Activated naive CD8-positive, alpha-beta T cell treated with anti-CD3 and anti-CD28 coated beads for 36 hours (primary cell): ENCODE results near the gene BCAS3. TPM values are rescaled to one million over a fixed set of nuclear protein-coding genes. Genes with fewer than 3 reads are reported as not detected.

Experiments
- DNase-seq: peaks from one replicate; pipeline ENCODE4 v3.0.0; 2021
- H3K27ac Mint-ChIP-seq: one replicate; pipeline ENCODE4 v1.8.0; 2022; ENCODE audit warnings: mild to moderate bottlenecking, moderate library complexity, mixed read lengths
- H3K27me3 Mint-ChIP-seq: one replicate; pipeline ENCODE4 v1.8.0; 2022; ENCODE audit warnings: mild to moderate bottlenecking, mixed read lengths
- H3K36me3 Mint-ChIP-seq: one replicate; pipeline ENCODE4 v1.8.0; 2021; ENCODE audit warnings: mild to moderate bottlenecking, mixed read lengths
- H3K4me1 Mint-ChIP-seq: one replicate; pipeline ENCODE4 v1.8.0; 2021; ENCODE audit warnings: mixed read lengths
- H3K4me3 Mint-ChIP-seq: one replicate; pipeline ENCODE4 v1.8.0; 2022; ENCODE audit warnings: mild to moderate bottlenecking, moderate library complexity, mixed read lengths
- H3K9me3 Mint-ChIP-seq: one replicate; pipeline ENCODE4 v1.8.0; 2022; ENCODE audit warnings: mixed read lengths
- total RNA-seq, 2 experiments: library from RNA; stranded (reverse); gene quantifications; one replicate each; pipeline ENCODE4 v1.2.3, GENCODE V29; 2021

The BCAS3 gene
- total RNA-seq, 2 experiments from 2014 or later, result 4.9 to 7.0 TPM

GRCh38 chr17:61411011-61411260 is 733.3 kb downstream of the BCAS3 start:
- Mint-ChIP-seq H3K27ac (no peak overlapping the region), H3K36me3 (no peaks in the 10 kb centered on the region), H3K4me3 (no peak overlapping the region), H3K27me3 (peaks cover 57% of the 10 kb centered on the region), H3K4me1 (peaks cover 12% of the 10 kb centered on the region), H3K9me3 (no peaks in the 10 kb centered on the region)
- no peak for DNase-seq

GRCh38 chr17:61411261-61412142 is 733.9 kb downstream of the BCAS3 start:
- no peaks in the 10 kb centered on the region for H3K9me3 Mint-ChIP-seq
- DNase-seq, result no peak
- H3K4me1 Mint-ChIP-seq, result peaks cover 12% of the 10 kb centered on the region
- H3K4me3 Mint-ChIP-seq, result peak overlapping the region; percentile 70
- no peak overlapping the region for H3K27ac Mint-ChIP-seq
- H3K27me3 Mint-ChIP-seq, result peaks cover 55% of the 10 kb centered on the region
- no peaks in the 10 kb centered on the region for H3K36me3 Mint-ChIP-seq

- DNase-seq, result peak; percentile 79
- no peak overlapping the region for H3K27ac Mint-ChIP-seq
- peaks cover 12% of the 10 kb centered on the region for H3K4me1 Mint-ChIP-seq
- no peaks in the 10 kb centered on the region for H3K36me3 Mint-ChIP-seq
- H3K4me3 Mint-ChIP-seq, result peak overlapping the region; percentile 57
- no peaks in the 10 kb centered on the region for H3K9me3 Mint-ChIP-seq
- peaks cover 53% of the 10 kb centered on the region for H3K27me3 Mint-ChIP-seq
Measured at GRCh38 chr17:61412143-61412859, 734.6 kb downstream of the BCAS3 start.

- H3K9me3 Mint-ChIP-seq, result no peaks in the 10 kb centered on the region
- no peak overlapping the region for H3K27ac Mint-ChIP-seq
- peak overlapping the region; percentile 29 for H3K4me3 Mint-ChIP-seq
- H3K4me1 Mint-ChIP-seq, result peaks cover 12% of the 10 kb centered on the region
- H3K36me3 Mint-ChIP-seq, result no peaks in the 10 kb centered on the region
- peaks cover 51% of the 10 kb centered on the region for H3K27me3 Mint-ChIP-seq
- DNase-seq, result no peak
Measured at GRCh38 chr17:61412860-61413660, 735.4 kb downstream of the BCAS3 start.

- Mint-ChIP-seq H3K9me3 (no peaks in the 10 kb centered on the region), H3K27me3 (peaks cover 50% of the 10 kb centered on the region), H3K4me3 (no peak overlapping the region), H3K27ac (no peak overlapping the region), H3K36me3 (no peaks in the 10 kb centered on the region), H3K4me1 (peaks cover 8% of the 10 kb centered on the region)
- DNase-seq, result no peak
Measured at GRCh38 chr17:61413661-61414126, 736.0 kb downstream of the BCAS3 start.

- no peak overlapping the region for H3K4me3 Mint-ChIP-seq
- no peak overlapping the region for H3K27ac Mint-ChIP-seq
- H3K4me1 Mint-ChIP-seq, result peaks cover 6% of the 10 kb centered on the region
- no peaks in the 10 kb centered on the region for H3K9me3 Mint-ChIP-seq
- H3K36me3 Mint-ChIP-seq, result no peaks in the 10 kb centered on the region
- DNase-seq, result no peak
- H3K27me3 Mint-ChIP-seq, result peaks cover 52% of the 10 kb centered on the region
Measured at GRCh38 chr17:61414141-61414935, 736.7 kb downstream of the BCAS3 start.

GRCh38 chr17:61414936-61415251 is 737.2 kb downstream of the BCAS3 start:
- Mint-ChIP-seq H3K36me3 (no peaks in the 10 kb centered on the region), H3K27ac (no peak overlapping the region), H3K9me3 (no peaks in the 10 kb centered on the region), H3K4me3 (no peak overlapping the region), H3K4me1 (peaks cover 5% of the 10 kb centered on the region), H3K27me3 (peaks cover 51% of the 10 kb centered on the region)
- no peak for DNase-seq

- H3K27me3 Mint-ChIP-seq, result peaks cover 51% of the 10 kb centered on the region
- DNase-seq, result no peak
- no peak overlapping the region for H3K27ac Mint-ChIP-seq
- H3K9me3 Mint-ChIP-seq, result no peaks in the 10 kb centered on the region
- no peaks in the 10 kb centered on the region for H3K36me3 Mint-ChIP-seq
- peaks cover under 1% of the 10 kb centered on the region for H3K4me1 Mint-ChIP-seq
- H3K4me3 Mint-ChIP-seq, result no peak overlapping the region
Measured at GRCh38 chr17:61415374-61416210, 737.9 kb downstream of the BCAS3 start.

GRCh38 chr17:61416211-61416539 is 738.5 kb downstream of the BCAS3 start:
- Mint-ChIP-seq H3K36me3 (no peaks in the 10 kb centered on the region), H3K4me3 (no peak overlapping the region), H3K9me3 (no peaks in the 10 kb centered on the region), H3K4me1 (no peaks in the 10 kb centered on the region), H3K27me3 (peaks cover 55% of the 10 kb centered on the region), H3K27ac (no peak overlapping the region)
- DNase-seq, result no peak

GRCh38 chr17:61416540-61417363 is 739.1 kb downstream of the BCAS3 start:
- DNase-seq, result peak; percentile 64
- no peaks in the 10 kb centered on the region for H3K36me3 Mint-ChIP-seq
- H3K27ac Mint-ChIP-seq, result no peak overlapping the region
- no peak overlapping the region for H3K4me3 Mint-ChIP-seq
- H3K9me3 Mint-ChIP-seq, result no peaks in the 10 kb centered on the region
- no peaks in the 10 kb centered on the region for H3K4me1 Mint-ChIP-seq
- peaks cover 57% of the 10 kb centered on the region for H3K27me3 Mint-ChIP-seq

GRCh38 chr17:61418449-61418848 is 740.8 kb downstream of the BCAS3 start:
- no peaks in the 10 kb centered on the region for H3K36me3 Mint-ChIP-seq
- H3K4me1 Mint-ChIP-seq, result no peaks in the 10 kb centered on the region
- DNase-seq, result no peak
- no peak overlapping the region for H3K4me3 Mint-ChIP-seq
- H3K9me3 Mint-ChIP-seq, result no peaks in the 10 kb centered on the region
- peaks cover 68% of the 10 kb centered on the region for H3K27me3 Mint-ChIP-seq
- no peak overlapping the region for H3K27ac Mint-ChIP-seq

GRCh38 chr17:61419496-61420046 is 741.9 kb downstream of the BCAS3 start:
- H3K27me3 Mint-ChIP-seq, result peaks cover 69% of the 10 kb centered on the region
- no peaks in the 10 kb centered on the region for H3K36me3 Mint-ChIP-seq
- no peaks in the 10 kb centered on the region for H3K4me1 Mint-ChIP-seq
- no peak for DNase-seq
- no peak overlapping the region for H3K4me3 Mint-ChIP-seq
- H3K27ac Mint-ChIP-seq, result no peak overlapping the region
- H3K9me3 Mint-ChIP-seq, result no peaks in the 10 kb centered on the region

- Mint-ChIP-seq H3K27ac (no peak overlapping the region), H3K36me3 (no peaks in the 10 kb centered on the region), H3K4me1 (no peaks in the 10 kb centered on the region), H3K27me3 (peaks cover 71% of the 10 kb centered on the region), H3K4me3 (no peak overlapping the region), H3K9me3 (no peaks in the 10 kb centered on the region)
- no peak for DNase-seq
Measured at GRCh38 chr17:61420052-61420451, 742.4 kb downstream of the BCAS3 start.
